ENCODE measurements around the gene SDK1. TPM values are rescaled to one million over a fixed set of nuclear protein-coding genes. Genes with fewer than 3 reads are reported as not detected.
A peak's percentile ranks its signal among the peaks of the same experiment; 100 is the strongest.

Gene SDK1
- total RNA-seq, 1 experiment from 2014 or later = 9.3 TPM

GRCh38 chr7:3427957-3428356 is 126.9 kb downstream of the SDK1 start:
- ChIA-PET POLR2A (no interaction called here), CTCF (interaction anchor here (0.8 kb wide), 1 partner anchor 28 kb away, joined by 3 read pairs; no protein-coding TSS in a partner anchor)
- no peaks in the 10 kb centered on the region for H3K36me3 Mint-ChIP-seq
- H3K4me1 Mint-ChIP-seq = peaks cover 23% of the 10 kb centered on the region
- H3K27ac Mint-ChIP-seq = no peak overlapping the region
- H3K4me3 Mint-ChIP-seq = no peak overlapping the region
- TF ChIP-seq, protein P1, sequence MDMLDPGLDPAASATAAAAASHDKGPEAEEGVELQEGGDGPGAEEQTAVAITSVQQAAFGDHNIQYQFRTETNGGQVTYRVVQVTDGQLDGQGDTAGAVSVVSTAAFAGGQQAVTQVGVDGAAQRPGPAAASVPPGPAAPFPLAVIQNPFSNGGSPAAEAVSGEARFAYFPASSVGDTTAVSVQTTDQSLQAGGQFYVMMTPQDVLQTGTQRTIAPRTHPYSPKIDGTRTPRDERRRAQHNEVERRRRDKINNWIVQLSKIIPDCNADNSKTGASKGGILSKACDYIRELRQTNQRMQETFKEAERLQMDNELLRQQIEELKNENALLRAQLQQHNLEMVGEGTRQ (CRISPR knock-in tag; IDR thresholded peaks at IDR 0.05) = no peak
- TF ChIP-seq IRF1 (CRISPR knock-in tag; IDR thresholded peaks at IDR 0.05) = no peak
- TF ChIP-seq, protein P2, sequence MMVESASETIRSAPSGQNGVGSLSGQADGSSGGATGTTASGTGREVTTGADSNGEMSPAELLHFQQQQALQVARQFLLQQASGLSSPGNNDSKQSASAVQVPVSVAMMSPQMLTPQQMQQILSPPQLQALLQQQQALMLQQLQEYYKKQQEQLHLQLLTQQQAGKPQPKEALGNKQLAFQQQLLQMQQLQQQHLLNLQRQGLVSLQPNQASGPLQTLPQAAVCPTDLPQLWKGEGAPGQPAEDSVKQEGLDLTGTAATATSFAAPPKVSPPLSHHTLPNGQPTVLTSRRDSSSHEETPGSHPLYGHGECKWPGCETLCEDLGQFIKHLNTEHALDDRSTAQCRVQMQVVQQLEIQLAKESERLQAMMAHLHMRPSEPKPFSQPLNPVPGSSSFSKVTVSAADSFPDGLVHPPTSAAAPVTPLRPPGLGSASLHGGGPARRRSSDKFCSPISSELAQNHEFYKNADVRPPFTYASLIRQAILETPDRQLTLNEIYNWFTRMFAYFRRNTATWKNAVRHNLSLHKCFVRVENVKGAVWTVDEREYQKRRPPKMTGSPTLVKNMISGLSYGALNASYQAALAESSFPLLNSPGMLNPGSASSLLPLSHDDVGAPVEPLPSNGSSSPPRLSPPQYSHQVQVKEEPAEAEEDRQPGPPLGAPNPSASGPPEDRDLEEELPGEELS (CRISPR knock-in tag; IDR thresholded peaks at IDR 0.05) = no peak
- no peak for TF ChIP-seq ZNF138 (CRISPR knock-in tag; conservative IDR thresholded peaks at IDR 0.05)
- no peak for TF ChIP-seq SMAD3 (CRISPR knock-in tag; IDR thresholded peaks at IDR 0.05; ENCODE audit: borderline replicate concordance)
- TF ChIP-seq, protein P3, sequence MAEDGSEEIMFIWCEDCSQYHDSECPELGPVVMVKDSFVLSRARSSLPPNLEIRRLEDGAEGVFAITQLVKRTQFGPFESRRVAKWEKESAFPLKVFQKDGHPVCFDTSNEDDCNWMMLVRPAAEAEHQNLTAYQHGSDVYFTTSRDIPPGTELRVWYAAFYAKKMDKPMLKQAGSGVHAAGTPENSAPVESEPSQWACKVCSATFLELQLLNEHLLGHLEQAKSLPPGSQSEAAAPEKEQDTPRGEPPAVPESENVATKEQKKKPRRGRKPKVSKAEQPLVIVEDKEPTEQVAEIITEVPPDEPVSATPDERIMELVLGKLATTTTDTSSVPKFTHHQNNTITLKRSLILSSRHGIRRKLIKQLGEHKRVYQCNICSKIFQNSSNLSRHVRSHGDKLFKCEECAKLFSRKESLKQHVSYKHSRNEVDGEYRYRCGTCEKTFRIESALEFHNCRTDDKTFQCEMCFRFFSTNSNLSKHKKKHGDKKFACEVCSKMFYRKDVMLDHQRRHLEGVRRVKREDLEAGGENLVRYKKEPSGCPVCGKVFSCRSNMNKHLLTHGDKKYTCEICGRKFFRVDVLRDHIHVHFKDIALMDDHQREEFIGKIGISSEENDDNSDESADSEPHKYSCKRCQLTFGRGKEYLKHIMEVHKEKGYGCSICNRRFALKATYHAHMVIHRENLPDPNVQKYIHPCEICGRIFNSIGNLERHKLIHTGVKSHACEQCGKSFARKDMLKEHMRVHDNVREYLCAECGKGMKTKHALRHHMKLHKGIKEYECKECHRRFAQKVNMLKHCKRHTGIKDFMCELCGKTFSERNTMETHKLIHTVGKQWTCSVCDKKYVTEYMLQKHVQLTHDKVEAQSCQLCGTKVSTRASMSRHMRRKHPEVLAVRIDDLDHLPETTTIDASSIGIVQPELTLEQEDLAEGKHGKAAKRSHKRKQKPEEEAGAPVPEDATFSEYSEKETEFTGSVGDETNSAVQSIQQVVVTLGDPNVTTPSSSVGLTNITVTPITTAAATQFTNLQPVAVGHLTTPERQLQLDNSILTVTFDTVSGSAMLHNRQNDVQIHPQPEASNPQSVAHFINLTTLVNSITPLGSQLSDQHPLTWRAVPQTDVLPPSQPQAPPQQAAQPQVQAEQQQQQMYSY (CRISPR knock-in tag; IDR thresholded peaks at IDR 0.05) = no peak
- no peak for TF ChIP-seq NFE2L1 (CRISPR knock-in tag; IDR thresholded peaks at IDR 0.05)
- no peak for TF ChIP-seq GABPB1 (CRISPR knock-in tag; IDR thresholded peaks at IDR 0.05)
- TF ChIP-seq ATF3 (CRISPR knock-in tag; conservative IDR thresholded peaks at IDR 0.05) = no peak
- no peaks in the 10 kb centered on the region for H3K27me3 Mint-ChIP-seq (ENCODE audit: low read depth)
- DNase-seq (ENCODE audit: low spot score) = no peak
- no peak for ATAC-seq
- H3K9me3 Mint-ChIP-seq = peaks cover 4% of the 10 kb centered on the region; the same call in 1 of the 2 replicates

- H3K36me3 Mint-ChIP-seq = no peaks in the 10 kb centered on the region
- ATAC-seq = no peak
- H3K27ac Mint-ChIP-seq = no peak overlapping the region
- peaks cover 4% of the 10 kb centered on the region; the same call in 1 of the 2 replicates for H3K9me3 Mint-ChIP-seq
- ChIA-PET CTCF (interaction anchor here (0.8 to 1.4 kb wide), 4 partner anchors 10 to 52 kb away, joined by 3 to 4 read pairs (median 4); no protein-coding TSS in a partner anchor), POLR2A (no interaction called here)
- H3K4me3 Mint-ChIP-seq = no peak overlapping the region
- no peaks in the 10 kb centered on the region for H3K27me3 Mint-ChIP-seq (ENCODE audit: low read depth)
- H3K4me1 Mint-ChIP-seq = peaks cover 23% of the 10 kb centered on the region
- TF ChIP-seq GTF2I (CRISPR knock-in tag; conservative IDR thresholded peaks at IDR 0.05) = no peak
- TF ChIP-seq FOXJ3 (CRISPR knock-in tag; IDR thresholded peaks at IDR 0.05; ENCODE audit: borderline replicate concordance) = no peak
- no peak for DNase-seq (ENCODE audit: low spot score)
Observed at GRCh38 chr7:3429981-3430380, 128.9 kb downstream of the SDK1 start.

- peaks cover 23% of the 10 kb centered on the region for H3K4me1 Mint-ChIP-seq
- CTCF ChIA-PET = interaction anchor here (0.7 to 1.4 kb wide), 5 partner anchors 10 to 91 kb away, joined by 3 to 4 read pairs (median 3); no protein-coding TSS in a partner anchor
Observed at GRCh38 chr7:3430588-3430987, 129.5 kb downstream of the SDK1 start.

More at GRCh38 chr7:3430588-3430987, 129.5 kb downstream of the SDK1 start:
- DNase-seq (ENCODE audit: low spot score) = peak; percentile 65
- peak; percentile 96 for ATAC-seq
- Mint-ChIP-seq H3K4me3 (no peak overlapping the region), H3K9me3 (peaks cover 4% of the 10 kb centered on the region; the same call in 1 of the 2 replicates), H3K36me3 (no peaks in the 10 kb centered on the region), H3K27ac (peak overlapping the region; percentile 61; the same call in 1 of the 2 replicates), H3K27me3 (ENCODE audit: low read depth) (no peaks in the 10 kb centered on the region)
- no peak for TF ChIP-seq ATF1 (CRISPR knock-in tag; IDR thresholded peaks at IDR 0.05)
- TF ChIP-seq HMGA2 (CRISPR knock-in tag; IDR thresholded peaks at IDR 0.05) = no peak
- TF ChIP-seq ZNF396 (CRISPR knock-in tag; IDR thresholded peaks at IDR 0.05; ENCODE audit: borderline replicate concordance) = no peak
- no peak for TF ChIP-seq ELF4 (CRISPR knock-in tag; IDR thresholded peaks at IDR 0.05; ENCODE audit: low read depth)
- POLR2A ChIA-PET = interaction anchor here (0.6 kb wide), 1 partner anchor 13 kb away, joined by 3 read pairs; no protein-coding TSS in a partner anchor

All from WTC11 (cell line).